Measurements from ENCODE around the gene EPAS1. TPM values are rescaled to one million over a fixed set of nuclear protein-coding genes. Genes with fewer than 3 reads are reported as not detected.

EPAS1 gene
- total and polyA plus RNA-seq, 8 donors: 35.6 to 165 (median 76.0) TPM

DNA sequence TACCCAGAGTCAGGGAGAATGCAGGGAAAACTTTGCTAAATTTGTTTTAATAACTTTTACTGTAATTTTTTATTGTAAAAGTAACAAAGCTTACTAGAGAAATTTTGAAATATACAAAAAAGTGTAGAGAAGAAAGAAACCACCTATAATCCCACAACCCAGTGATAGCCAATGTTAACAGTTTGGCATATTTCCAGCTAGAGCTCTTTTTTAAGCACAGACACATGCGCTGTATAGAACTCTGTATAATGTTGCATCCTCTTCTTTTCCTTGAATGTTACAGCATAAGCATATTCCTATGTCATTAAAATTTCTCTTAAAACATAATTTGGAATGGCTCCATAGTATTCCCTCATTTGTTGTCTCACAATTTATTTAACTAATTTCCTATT is 37.4 kb upstream of the EPAS1 start:
- no peak for FAIRE-seq

DNA sequence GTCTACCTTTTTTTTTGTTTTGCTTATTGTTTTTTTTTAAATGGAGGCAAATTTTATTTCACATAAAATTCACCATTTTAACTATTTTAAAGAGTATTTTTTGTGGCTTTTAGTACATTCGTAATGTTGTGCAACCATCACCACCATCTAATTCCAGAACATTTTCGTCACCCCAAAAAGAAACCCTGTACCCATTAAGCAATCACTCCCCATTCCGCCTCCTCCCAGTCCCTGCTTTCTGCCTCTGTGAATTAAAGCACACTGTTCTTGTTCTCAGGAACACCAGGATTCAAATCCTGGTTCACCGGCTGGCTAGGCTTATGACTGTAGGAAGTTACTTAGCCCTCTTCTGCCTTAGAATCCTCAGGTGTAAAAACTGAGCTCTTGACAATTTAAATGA is 36.9 kb upstream of the EPAS1 start:
- ATAC-seq (no peak), FAIRE-seq (no peak), DNase-seq (no peak)
- TF ChIP-seq, protein P1, sequence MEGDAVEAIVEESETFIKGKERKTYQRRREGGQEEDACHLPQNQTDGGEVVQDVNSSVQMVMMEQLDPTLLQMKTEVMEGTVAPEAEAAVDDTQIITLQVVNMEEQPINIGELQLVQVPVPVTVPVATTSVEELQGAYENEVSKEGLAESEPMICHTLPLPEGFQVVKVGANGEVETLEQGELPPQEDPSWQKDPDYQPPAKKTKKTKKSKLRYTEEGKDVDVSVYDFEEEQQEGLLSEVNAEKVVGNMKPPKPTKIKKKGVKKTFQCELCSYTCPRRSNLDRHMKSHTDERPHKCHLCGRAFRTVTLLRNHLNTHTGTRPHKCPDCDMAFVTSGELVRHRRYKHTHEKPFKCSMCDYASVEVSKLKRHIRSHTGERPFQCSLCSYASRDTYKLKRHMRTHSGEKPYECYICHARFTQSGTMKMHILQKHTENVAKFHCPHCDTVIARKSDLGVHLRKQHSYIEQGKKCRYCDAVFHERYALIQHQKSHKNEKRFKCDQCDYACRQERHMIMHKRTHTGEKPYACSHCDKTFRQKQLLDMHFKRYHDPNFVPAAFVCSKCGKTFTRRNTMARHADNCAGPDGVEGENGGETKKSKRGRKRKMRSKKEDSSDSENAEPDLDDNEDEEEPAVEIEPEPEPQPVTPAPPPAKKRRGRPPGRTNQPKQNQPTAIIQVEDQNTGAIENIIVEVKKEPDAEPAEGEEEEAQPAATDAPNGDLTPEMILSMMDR (IDR thresholded peaks at IDR 0.05): no peak
- no peaks in the 10 kb centered on the region for H3K27me3 ChIP-seq
- intact Hi-C loops (cut with DNase I): no loop called here
- H3K4me3 ChIP-seq: no peak overlapping the region
- no peaks in the 10 kb centered on the region for H3K9me3 ChIP-seq
- WGBS, 2 donors: 92 to 95% methylated on average over 4 of the region's 4 CpGs
- no peak overlapping the region for H3K27ac ChIP-seq
- H3K4me1 ChIP-seq: peaks cover 0 to 5% (median 4%) of the 10 kb centered on the region in 3 donors
- no peaks in the 10 kb centered on the region for H3K36me3 ChIP-seq

More for the DNA sequence above, 37.4 kb upstream of the EPAS1 start:
- WGBS, 2 donors: 61 to 62% methylated on average over 1 of the region's 1 CpG
- H3K27ac ChIP-seq: no peak overlapping the region
- DNase-seq (no peak), ATAC-seq (no peak)
- no peaks in the 10 kb centered on the region for H3K36me3 ChIP-seq
- intact Hi-C loops (cut with DNase I): no loop called here
- no peak overlapping the region for H3K4me3 ChIP-seq
- peaks cover 0 to 5% (median 4%) of the 10 kb centered on the region in 3 donors for H3K4me1 ChIP-seq
- TF ChIP-seq, protein P1 (IDR thresholded peaks at IDR 0.05): no peak
- H3K9me3 ChIP-seq: no peaks in the 10 kb centered on the region
- no peaks in the 10 kb centered on the region for H3K27me3 ChIP-seq

DNA sequence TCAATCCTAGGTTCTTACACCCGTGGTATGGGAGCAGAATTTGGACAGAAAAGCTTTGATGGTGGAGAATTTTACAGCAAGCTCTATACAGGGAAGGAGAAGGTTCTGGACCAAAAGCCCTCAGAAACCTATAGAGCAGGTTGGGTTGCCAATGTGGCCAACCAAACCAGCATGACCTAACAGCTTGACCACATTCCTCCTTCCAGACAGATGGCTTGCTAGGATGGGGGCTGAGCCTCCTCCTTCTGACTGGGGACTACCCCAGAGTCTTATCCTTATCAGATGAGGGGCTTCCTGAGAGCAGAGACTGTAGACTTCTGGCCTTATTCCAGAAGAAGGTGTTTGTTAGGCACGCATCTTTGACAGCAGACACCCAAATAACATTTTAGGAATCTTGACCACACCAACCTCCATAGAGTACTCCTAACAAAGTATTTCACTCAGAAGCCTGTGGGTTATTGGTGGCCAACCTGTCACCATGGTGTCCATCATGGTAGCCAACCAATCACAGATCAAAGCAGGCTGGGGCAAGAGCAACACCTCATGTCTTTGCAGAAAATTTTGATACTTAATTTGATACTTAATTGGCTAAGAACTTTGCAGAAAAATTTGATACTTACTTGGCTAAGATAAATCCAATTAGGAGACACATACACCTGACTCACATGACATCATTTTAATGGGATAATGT is 34.8 kb upstream of the EPAS1 start:
- TF ChIP-seq, protein P1 (IDR thresholded peaks at IDR 0.05): no peak
- no peaks in the 10 kb centered on the region for H3K36me3 ChIP-seq
- no peaks in the 10 kb centered on the region for H3K27me3 ChIP-seq
- intact Hi-C loops (cut with DNase I): no loop called here
- no peak for FAIRE-seq
- no peak for DNase-seq
- no peak overlapping the region for H3K4me3 ChIP-seq
- H3K4me1 ChIP-seq: peaks cover 0 to 5% (median 4%) of the 10 kb centered on the region in 3 donors
- no peak for ATAC-seq
- H3K27ac ChIP-seq: no peak overlapping the region
- WGBS, 2 donors: 75 to 78% methylated on average over 2 of the region's 2 CpGs
- no peaks in the 10 kb centered on the region for H3K9me3 ChIP-seq

DNA sequence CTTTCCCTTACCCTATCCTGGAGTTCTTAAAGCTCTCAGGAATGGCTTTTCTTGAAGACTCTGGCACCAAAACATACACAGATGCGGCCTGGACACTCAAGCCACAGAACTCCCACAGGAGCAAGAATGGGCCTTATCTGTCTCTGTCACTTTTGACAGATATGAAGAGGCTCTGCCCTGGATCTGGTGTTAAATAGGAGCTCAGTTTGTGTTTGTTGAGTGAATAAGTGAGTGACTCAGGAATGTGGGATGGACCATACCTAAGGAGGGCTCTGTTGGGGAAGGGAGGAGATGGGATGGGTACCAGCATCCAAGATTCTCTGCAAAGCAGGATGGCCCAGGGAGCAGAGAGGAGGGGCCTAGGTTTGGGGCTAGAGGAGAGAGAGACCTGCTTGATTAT is 33.9 kb upstream of the EPAS1 start:
- H3K27ac ChIP-seq: no peak overlapping the region
- TF ChIP-seq, protein P1 (IDR thresholded peaks at IDR 0.05): no peak
- intact Hi-C loops (cut with DNase I): no loop called here
- no peak for FAIRE-seq
- WGBS, 2 donors: 82 to 92% methylated on average over 1 of the region's 1 CpG
- no peaks in the 10 kb centered on the region for H3K9me3 ChIP-seq
- no peaks in the 10 kb centered on the region for H3K27me3 ChIP-seq
- no peak for ATAC-seq
- H3K36me3 ChIP-seq: no peaks in the 10 kb centered on the region
- H3K4me1 ChIP-seq: peaks cover 0 to 5% (median 4%) of the 10 kb centered on the region in 3 donors
- no peak overlapping the region for H3K4me3 ChIP-seq
- DNase-seq: no peak

DNA sequence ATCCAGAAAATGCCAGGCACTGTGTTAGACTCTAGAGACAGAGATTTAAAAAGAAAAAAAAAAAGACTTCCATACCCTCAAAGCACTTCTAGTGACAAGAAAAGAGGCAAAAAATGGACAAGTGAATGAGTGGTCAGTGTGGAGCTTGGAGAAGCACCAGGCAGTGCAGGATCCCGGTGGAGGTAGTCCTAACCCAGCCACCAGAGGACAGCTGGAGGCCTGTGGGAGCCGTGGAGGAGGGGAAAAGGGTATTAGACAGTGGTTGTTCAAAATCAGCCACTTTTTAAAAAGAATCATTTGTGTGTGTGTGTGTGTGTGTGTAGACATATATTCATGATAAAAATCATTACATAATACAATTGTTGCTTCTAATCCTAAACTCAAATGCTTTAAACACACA is 32.8 kb upstream of the EPAS1 start:
- intact Hi-C loops (cut with DNase I): no loop called here

More for the DNA sequence above, 32.8 kb upstream of the EPAS1 start:
- H3K27ac ChIP-seq: no peak overlapping the region
- no peak for ATAC-seq
- no peak for DNase-seq
- H3K36me3 ChIP-seq: no peaks in the 10 kb centered on the region
- WGBS, 2 donors: 86 to 89% methylated on average over 2 of the region's 2 CpGs
- FAIRE-seq: no peak
- no peaks in the 10 kb centered on the region for H3K27me3 ChIP-seq
- H3K4me1 ChIP-seq: peaks cover 0 to 5% (median 4%) of the 10 kb centered on the region in 3 donors
- H3K9me3 ChIP-seq: no peaks in the 10 kb centered on the region
- H3K4me3 ChIP-seq: no peak overlapping the region
- TF ChIP-seq, protein P1 (IDR thresholded peaks at IDR 0.05): no peak
